ENCODE measurements around the gene MFN2. TPM values are rescaled to one million over a fixed set of nuclear protein-coding genes. Genes with fewer than 3 reads are reported as not detected.

Gene MFN2
- total and polyA plus RNA-seq, 2 experiments from 2014 or later, result 15.1 to 40.4 TPM

DNA sequence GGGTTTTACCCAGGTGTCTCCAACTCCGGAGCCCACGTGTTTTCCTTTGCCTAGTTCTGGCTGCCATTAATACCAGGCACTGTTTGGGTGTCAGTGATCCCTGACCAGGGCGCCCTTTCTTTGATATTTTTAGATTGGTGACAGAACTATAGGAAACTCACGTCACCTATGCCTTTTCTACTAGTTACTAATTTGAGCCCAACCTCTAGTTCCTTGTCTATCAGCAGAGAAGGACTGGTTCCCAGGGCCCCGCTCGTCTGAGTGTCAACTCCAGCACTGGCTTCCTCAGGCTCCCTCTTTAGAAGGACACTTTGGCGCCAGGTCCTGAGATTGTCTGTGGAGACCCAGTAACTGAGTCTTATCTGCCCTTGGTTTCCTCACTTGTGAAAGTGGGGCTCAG is 9.4 kb downstream of the MFN2 start:
- Histone ChIP-seq H3K4me3 (no peak overlapping the region), H4K20me1 (replicated peaks; ENCODE audit: insufficient read depth) (peaks cover 4% of the 10 kb centered on the region; the same call in 1 of the 2 replicates), H3K27me3 (ENCODE audit: insufficient read depth) (no peaks in the 10 kb centered on the region)

DNA sequence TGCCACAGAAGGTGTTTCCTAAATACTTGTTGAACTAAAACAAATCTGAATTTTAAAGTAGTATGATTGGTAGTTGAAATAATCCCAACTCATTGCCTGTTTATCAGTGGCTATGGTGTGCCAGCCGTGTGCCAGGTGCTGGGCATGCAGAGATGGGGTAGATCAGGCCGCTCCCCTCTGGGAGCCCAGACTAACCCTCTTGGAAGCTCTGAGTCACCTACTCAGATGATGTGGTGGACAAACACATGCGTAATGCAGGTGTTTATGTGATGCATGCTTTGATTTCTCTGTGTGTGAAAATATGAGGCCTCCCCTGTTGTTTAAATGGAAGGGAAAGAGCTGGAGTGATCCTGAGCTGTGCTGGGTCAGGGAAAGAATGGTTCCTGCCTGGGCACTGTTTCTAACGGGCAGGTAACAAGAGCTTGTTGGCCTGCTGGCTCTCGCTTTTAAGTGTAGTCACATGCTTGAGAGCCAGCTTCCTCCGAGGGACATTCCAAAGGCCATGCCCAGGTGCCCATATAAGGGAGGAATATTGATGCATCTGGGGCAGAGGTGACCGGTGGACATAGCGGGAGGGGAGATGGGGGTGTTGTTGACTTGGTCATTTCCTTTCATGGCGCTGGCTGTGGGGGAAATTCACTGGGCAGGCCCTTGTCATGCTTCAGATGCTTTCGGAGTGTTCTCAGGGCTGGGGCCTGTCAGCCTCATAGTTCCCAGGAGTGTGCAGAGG is 10.2 kb downstream of the MFN2 start:
- Mint-ChIP-seq H3K27ac (0 out of 2 replicates have a peak overlapping the region, but pooled peaks have one; percentile 7), H3K4me1 (peaks cover 6% of the 10 kb centered on the region; the same call in 2 of the 3 replicates), H3K27me3 (ENCODE audit: insufficient read depth, low read depth, poor library complexity) (peaks cover 1% of the 10 kb centered on the region), H3K4me3 (no peak overlapping the region), H3K36me3 (ENCODE audit: low read depth) (peaks cover 67% of the 10 kb centered on the region), H3K9me3 (no peaks in the 10 kb centered on the region)
- H3K4me1 ChIP-seq (ENCODE audit: insufficient read depth), result no peaks in the 10 kb centered on the region
- no peaks in the 10 kb centered on the region for H3K9me2 ChIP-seq (ENCODE audit: insufficient read depth)
- H4K20me1 ChIP-seq (replicated peaks; ENCODE audit: insufficient read depth), result peaks cover 4% of the 10 kb centered on the region; the same call in 1 of the 2 replicates
- H3K79me2 ChIP-seq (replicated peaks; ENCODE audit: insufficient read depth), result peaks cover 45% of the 10 kb centered on the region
- H3K4me3 ChIP-seq, result no peak overlapping the region
- no peak overlapping the region for H3K4me2 ChIP-seq
- DNase-seq (ENCODE audit: low spot score), result no peak
- ATAC-seq, result no peak
- no peak overlapping the region for H2AFZ ChIP-seq
- no peaks in the 10 kb centered on the region for H3K27me3 ChIP-seq (ENCODE audit: insufficient read depth)
- 0 out of 2 replicates have a peak, but pooled peaks cover 4% of the 10 kb centered on the region for H3F3A ChIP-seq (replicated peaks; ENCODE audit: low read depth)
- H3K36me3 ChIP-seq (ENCODE audit: insufficient read depth), result peaks cover 22% of the 10 kb centered on the region
- H3K27ac ChIP-seq (ENCODE audit: low read depth), result no peak overlapping the region
- TF ChIP-seq NANOG (IDR thresholded peaks at IDR 0.05; ENCODE audit: borderline replicate concordance) (no peak), JUNB (IDR thresholded peaks at IDR 0.05; ENCODE audit: unreplicated experiment) (no peak), ETS1 (IDR thresholded peaks at IDR 0.05) (no peak), STAT1 (IDR thresholded peaks at IDR 0.05; ENCODE audit: unreplicated experiment) (no peak), CTCF (conservative IDR thresholded peaks at IDR 0.05; ENCODE audit: low read depth in 2 of 2) (no peak), CREB1 (CRISPR knock-in tag; IDR thresholded peaks at IDR 0.05; ENCODE audit: low read depth) (no peak), ZNF331 (CRISPR knock-in tag; IDR thresholded peaks at IDR 0.05; ENCODE audit: low read depth) (no peak), EZH2 (IDR thresholded peaks at IDR 0.05; ENCODE audit: low read depth, unreplicated experiment) (no peak), ZNF114 (CRISPR knock-in tag; IDR thresholded peaks at IDR 0.05) (no peak)

More for the DNA sequence above, 9.4 kb downstream of the MFN2 start:
- no peak overlapping the region for H3K4me3 Mint-ChIP-seq
- no peak for TF ChIP-seq ETS1 (IDR thresholded peaks at IDR 0.05)
- TF ChIP-seq CTCF (conservative IDR thresholded peaks at IDR 0.05; ENCODE audit: low read depth in 2 of 2), result no peak
- TF ChIP-seq EZH2phosphoT487 (IDR thresholded peaks at IDR 0.05; ENCODE audit: unreplicated experiment), result no peak
- no peak for TF ChIP-seq JUNB (IDR thresholded peaks at IDR 0.05; ENCODE audit: unreplicated experiment)
- TF ChIP-seq ZNF114 (CRISPR knock-in tag; IDR thresholded peaks at IDR 0.05), result no peak
- peaks cover 2% of the 10 kb centered on the region for H3K27me3 Mint-ChIP-seq (ENCODE audit: insufficient read depth, low read depth, poor library complexity)
- Histone ChIP-seq H3K4me1 (ENCODE audit: insufficient read depth) (no peaks in the 10 kb centered on the region), H3K36me3 (ENCODE audit: insufficient read depth) (peaks cover 22% of the 10 kb centered on the region), H3K79me2 (replicated peaks; ENCODE audit: insufficient read depth) (peaks cover 53% of the 10 kb centered on the region), H3K4me2 (no peak overlapping the region), H2AFZ (no peak overlapping the region), H3F3A (replicated peaks; ENCODE audit: low read depth) (no peaks in the 10 kb centered on the region), H3K9me2 (ENCODE audit: insufficient read depth) (no peaks in the 10 kb centered on the region), H3K27ac (ENCODE audit: low read depth) (no peak overlapping the region)
- H3K27ac Mint-ChIP-seq, result no peak overlapping the region
- ATAC-seq (no peak), DNase-seq (ENCODE audit: low spot score) (no peak)
- H3K4me1 Mint-ChIP-seq, result peaks cover 6% of the 10 kb centered on the region; the same call in 2 of the 3 replicates
- H3K36me3 Mint-ChIP-seq (ENCODE audit: low read depth), result peaks cover 66% of the 10 kb centered on the region
- no peaks in the 10 kb centered on the region for H3K9me3 Mint-ChIP-seq
